Breast epithelium (tissue), 4 donors: ENCODE data around the gene SPATA16. TPM values are rescaled to one million over a fixed set of nuclear protein-coding genes. Genes with fewer than 3 reads are reported as not detected.

Experiments
- DNase-seq, 2 donors: peaks; one replicate each; pipeline ENCODE4 v3.0.0-alpha.2; 2019; ENCODE audit warnings: low spot score in 2 of 2
- H3K27ac ChIP-seq, 2 donors: fragments of 200-600 bp; sonication (generic) in 1 of 2; one replicate each; pipeline ENCODE4 v1.5.1; 2016 to 2019; ENCODE audit warnings: mild to moderate bottlenecking in 1 of 2
- H3K27me3 ChIP-seq, 2 donors: fragments of 200-600 bp; sonication (generic) in 1 of 2; one replicate each; pipeline versions ENCODE4 v1.5.1 to v1.6.0; 2017 to 2019; ENCODE audit warnings: control low read depth in 1 of 2, mild to moderate bottlenecking in 1 of 2
- H3K36me3 ChIP-seq: fragments of 200-600 bp; one replicate; pipeline ENCODE4 v1.5.1; 2019
- H3K4me1 ChIP-seq, 2 donors: fragments of 200-600 bp; sonication (generic); one replicate each; pipeline ENCODE4 v1.5.1; 2016 to 2019; ENCODE audit warnings: control low read depth in 1 of 2
- H3K4me3 ChIP-seq, 3 donors: fragments of 200-600 bp; sonication (generic); 1 replicate in 2 of 3; 2 replicates in 1 of 3; pipeline ENCODE4 v1.5.1; 2016 to 2019; ENCODE audit warnings: mild to moderate bottlenecking in 3 of 3, moderate library complexity in 2 of 3
- H3K9me3 ChIP-seq, 2 donors: fragments of 200-600 bp; sonication (generic) in 1 of 2; one replicate each; pipeline ENCODE4 v1.5.1; 2016 to 2019; ENCODE audit warnings: control low read depth in 1 of 2
- POLR2A ChIP-seq: fragments of 450-650 bp; IDR thresholded peaks from one replicate; pipeline ENCODE4 v1.6.1; 2016; ENCODE audit warnings: antibody characterized with exemption, mild to moderate bottlenecking, moderate library complexity
- POLR2AphosphoS5 ChIP-seq, 3 donors: sonication (generic); formaldehyde crosslinking; IDR thresholded peaks; one replicate each; pipeline ENCODE4 v1.6.1; 2017; ENCODE audit warnings: antibody characterized with exemption in 3 of 3
- intact Hi-C: fragments of 100-400 bp; cut with DNase I; formaldehyde crosslinking; loops from one replicate; pipeline ENCODE4 v1.15.1; 2023; ENCODE audit warnings: low total_unique reads
- total RNA-seq, 3 donors: library from RNA; depleted of rRNA; stranded (reverse); fragments of >200 nt; gene quantifications; one replicate each; pipeline ENCODE4 v1.1.0, GENCODE V29; 2016
- TF ChIP-seq, protein P1 (sequence below), 3 donors: fragments of 450-650 bp; IDR thresholded peaks; one replicate each; pipeline ENCODE4 v1.5.1; 2016 to 2017; ENCODE audit warnings: antibody characterized with exemption in 3 of 3, mild to moderate bottlenecking in 3 of 3, moderate library complexity in 3 of 3

The SPATA16 gene
- total RNA-seq, 3 donors from 2014 or later: not detected

DNA sequence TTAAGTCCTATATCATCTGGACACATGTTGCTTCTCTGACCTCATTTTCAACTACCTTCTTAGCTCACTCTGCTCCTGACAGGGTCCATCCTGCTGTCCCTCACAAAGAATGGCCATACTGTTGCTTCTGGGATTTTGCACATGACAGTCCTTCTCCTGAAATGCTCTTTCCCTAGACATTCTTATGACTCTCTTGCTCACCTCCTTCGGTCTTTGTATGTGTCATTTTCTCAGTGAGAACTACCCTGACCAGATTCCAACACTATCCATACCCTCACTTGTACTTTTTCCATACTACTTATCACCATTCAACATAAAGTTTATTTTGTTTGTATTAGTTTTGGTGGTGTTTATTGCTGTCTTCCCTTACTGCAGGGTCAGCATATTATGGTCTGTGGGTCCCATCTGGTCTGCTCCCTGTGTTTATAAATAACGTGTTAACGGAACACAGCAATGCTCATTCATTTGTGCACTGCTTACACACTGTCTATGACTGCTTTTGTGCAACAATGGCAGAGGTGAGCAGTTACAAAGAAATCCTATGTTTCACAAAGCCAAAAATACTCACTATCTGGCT lies 159.5 kb downstream of the SPATA16 start:
- Histone ChIP-seq H3K27ac (no peak overlapping the region), H3K36me3 (no peaks in the 10 kb centered on the region), H3K4me1 (no peaks in the 10 kb centered on the region), H3K9me3 (no peaks in the 10 kb centered on the region), H3K27me3 (no peaks in the 10 kb centered on the region), H3K4me3 (no peak overlapping the region)
- DNase-seq: no peak
- intact Hi-C loops: no loop called here
- TF ChIP-seq POLR2AphosphoS5 (IDR thresholded peaks at IDR 0.05) (no peak), POLR2A (no peak)
- TF ChIP-seq, protein P1, sequence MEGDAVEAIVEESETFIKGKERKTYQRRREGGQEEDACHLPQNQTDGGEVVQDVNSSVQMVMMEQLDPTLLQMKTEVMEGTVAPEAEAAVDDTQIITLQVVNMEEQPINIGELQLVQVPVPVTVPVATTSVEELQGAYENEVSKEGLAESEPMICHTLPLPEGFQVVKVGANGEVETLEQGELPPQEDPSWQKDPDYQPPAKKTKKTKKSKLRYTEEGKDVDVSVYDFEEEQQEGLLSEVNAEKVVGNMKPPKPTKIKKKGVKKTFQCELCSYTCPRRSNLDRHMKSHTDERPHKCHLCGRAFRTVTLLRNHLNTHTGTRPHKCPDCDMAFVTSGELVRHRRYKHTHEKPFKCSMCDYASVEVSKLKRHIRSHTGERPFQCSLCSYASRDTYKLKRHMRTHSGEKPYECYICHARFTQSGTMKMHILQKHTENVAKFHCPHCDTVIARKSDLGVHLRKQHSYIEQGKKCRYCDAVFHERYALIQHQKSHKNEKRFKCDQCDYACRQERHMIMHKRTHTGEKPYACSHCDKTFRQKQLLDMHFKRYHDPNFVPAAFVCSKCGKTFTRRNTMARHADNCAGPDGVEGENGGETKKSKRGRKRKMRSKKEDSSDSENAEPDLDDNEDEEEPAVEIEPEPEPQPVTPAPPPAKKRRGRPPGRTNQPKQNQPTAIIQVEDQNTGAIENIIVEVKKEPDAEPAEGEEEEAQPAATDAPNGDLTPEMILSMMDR (IDR thresholded peaks at IDR 0.05): no peak

DNA sequence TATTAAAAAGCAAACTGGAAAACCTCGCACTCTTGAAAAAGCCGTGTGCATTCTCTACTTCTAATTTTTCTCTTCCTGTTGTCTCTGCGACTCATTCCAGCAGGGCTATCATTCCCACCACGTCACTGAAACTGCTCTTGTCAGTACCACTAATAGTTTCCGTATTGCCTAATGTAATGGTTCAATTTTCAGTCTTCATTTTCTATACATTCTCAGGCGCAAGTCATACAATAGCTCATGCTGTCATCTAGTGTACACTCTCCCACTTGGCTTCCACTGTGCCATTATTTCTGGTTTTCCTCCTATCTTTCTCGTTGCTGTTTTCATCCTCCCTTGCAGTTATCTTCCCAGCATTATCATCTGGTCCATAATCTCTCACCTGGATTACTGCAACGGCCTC lies 160.2 kb downstream of the SPATA16 start:
- Histone ChIP-seq H3K27ac (no peak overlapping the region), H3K9me3 (no peaks in the 10 kb centered on the region), H3K27me3 (no peaks in the 10 kb centered on the region), H3K4me1 (no peaks in the 10 kb centered on the region), H3K36me3 (no peaks in the 10 kb centered on the region), H3K4me3 (no peak overlapping the region)
- intact Hi-C loops: no loop called here
- TF ChIP-seq POLR2A (no peak), POLR2AphosphoS5 (IDR thresholded peaks at IDR 0.05) (no peak)
- TF ChIP-seq, protein P1 (IDR thresholded peaks at IDR 0.05): no peak
- DNase-seq: no peak

DNA sequence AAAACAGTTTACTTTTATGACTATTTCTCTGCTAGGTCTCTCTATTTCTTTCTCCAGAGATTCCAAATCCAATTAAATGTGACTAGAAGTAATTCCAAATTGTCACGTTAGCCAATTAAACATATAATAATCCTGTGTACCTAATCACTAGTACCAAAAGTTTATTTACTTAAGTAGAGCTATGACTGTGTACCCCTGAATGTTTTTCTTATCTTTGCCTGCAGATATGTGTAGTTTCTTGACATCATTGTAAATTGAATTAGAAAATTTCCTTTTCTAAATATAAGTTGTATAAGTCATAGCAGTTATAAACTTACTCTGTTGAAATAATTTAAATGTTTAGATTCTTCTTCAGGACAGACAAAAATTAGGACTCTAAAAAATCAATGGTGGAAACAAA lies 163.3 kb downstream of the SPATA16 start:
- Histone ChIP-seq H3K9me3 (no peaks in the 10 kb centered on the region), H3K4me1 (no peaks in the 10 kb centered on the region), H3K27me3 (no peaks in the 10 kb centered on the region), H3K27ac (no peak overlapping the region), H3K36me3 (no peaks in the 10 kb centered on the region), H3K4me3 (no peak overlapping the region)
- DNase-seq: no peak
- TF ChIP-seq POLR2A (no peak), POLR2AphosphoS5 (IDR thresholded peaks at IDR 0.05) (no peak)
- TF ChIP-seq, protein P1 (IDR thresholded peaks at IDR 0.05): no peak
- intact Hi-C loops: no loop called here

DNA sequence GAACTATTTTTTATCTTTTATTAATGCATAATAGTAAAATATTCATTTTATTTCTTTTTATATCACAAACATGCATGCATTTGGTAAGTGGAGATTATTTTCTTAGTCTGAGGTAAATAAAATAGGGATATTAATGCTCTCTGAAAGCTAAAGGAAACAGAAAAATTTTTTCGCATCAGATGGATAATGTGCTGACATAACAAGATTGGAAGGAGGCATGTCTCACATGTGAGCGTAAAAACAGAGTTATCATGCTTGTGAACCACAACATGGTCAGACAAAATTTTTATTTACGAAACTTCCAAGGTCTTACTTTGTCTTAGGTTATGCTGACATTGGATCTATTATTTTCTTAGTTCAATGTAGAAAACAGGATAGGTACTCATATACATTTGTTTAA lies 166.1 kb downstream of the SPATA16 start:
- no peaks in the 10 kb centered on the region for H3K4me1 ChIP-seq
- no peaks in the 10 kb centered on the region for H3K9me3 ChIP-seq
- intact Hi-C loops: no loop called here
- H3K27me3 ChIP-seq: no peaks in the 10 kb centered on the region
- TF ChIP-seq, protein P1 (IDR thresholded peaks at IDR 0.05): no peak
- no peak for TF ChIP-seq POLR2AphosphoS5 (IDR thresholded peaks at IDR 0.05)
- TF ChIP-seq POLR2A: no peak
- no peak for DNase-seq
- H3K4me3 ChIP-seq: no peak overlapping the region
- H3K36me3 ChIP-seq: no peaks in the 10 kb centered on the region
- no peak overlapping the region for H3K27ac ChIP-seq

DNA sequence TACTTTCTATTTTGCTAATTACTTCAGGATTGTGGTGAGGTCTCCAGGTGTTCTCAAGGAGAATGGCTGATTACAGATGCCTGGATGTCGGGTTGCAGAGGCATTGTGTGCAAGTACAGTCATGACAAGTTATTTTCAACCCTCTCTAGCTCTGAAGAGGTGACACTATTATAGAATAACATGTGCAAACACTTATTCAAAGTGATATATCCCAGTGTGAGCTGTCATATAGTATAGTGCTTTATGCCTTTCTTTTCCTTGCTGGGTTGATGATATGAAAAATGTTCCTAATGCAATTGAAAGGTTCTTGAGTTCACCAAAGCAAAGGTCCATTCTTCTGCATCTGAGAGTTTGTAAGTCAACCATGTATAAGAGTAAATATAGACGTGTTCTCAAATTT lies 167.2 kb downstream of the SPATA16 start:
- H3K27ac ChIP-seq: no peak overlapping the region
- H3K27me3 ChIP-seq: no peaks in the 10 kb centered on the region
- intact Hi-C loops: loop anchor here (2.0 kb wide), 1 partner anchor 73 kb away; no protein-coding TSS in a partner anchor
- no peaks in the 10 kb centered on the region for H3K4me1 ChIP-seq
- H3K9me3 ChIP-seq: no peaks in the 10 kb centered on the region
- no peaks in the 10 kb centered on the region for H3K36me3 ChIP-seq
- H3K4me3 ChIP-seq: no peak overlapping the region
- no peak for DNase-seq
- no peak for TF ChIP-seq POLR2AphosphoS5 (IDR thresholded peaks at IDR 0.05)
- no peak for TF ChIP-seq POLR2A
- TF ChIP-seq, protein P1 (IDR thresholded peaks at IDR 0.05): no peak
